HepG2 (cell line): ENCODE measurements around the gene SLC38A9. TPM values are rescaled to one million over a fixed set of nuclear protein-coding genes. Genes with fewer than 3 reads are reported as not detected.

ENCODE experiments used
- ATAC-seq: fragments of 200-7000 bp; cut with Tn5 transposase; 3 replicates; pipeline ENCODE4 v1.9.1; 2020; ENCODE audit warnings: mild to moderate bottlenecking, moderate library complexity
- BruUV-seq: library from RNA; stranded (reverse); fragments of 400-500 nt; replicated peaks from 2 replicates; lab custom pipeline; 2021; lab: Mats Ljungman, UMichigan
- CTCF ChIA-PET: fragments of 300-600 bp; formaldehyde crosslinking; extraction: SDS; loops from one replicate; lab custom pipeline; 2021; ENCODE audit warnings: low total read pairs, inconsistent platforms, low intra/inter-chr PET ratio; lab: Yijun Ruan, JAX
- POLR2A ChIA-PET: fragments of 350-600 bp; sonication (Branson Sonifier 250); formaldehyde crosslinking; loops from one replicate; lab custom pipeline; 2020; ENCODE audit warnings: antibody characterized with exemption, inconsistent platforms; lab: Yijun Ruan, JAX
- DNase-seq: peaks from one replicate; pipeline ENCODE4 v3.0.0-alpha.2; 2015; ENCODE audit warnings: low spot score
- FAIRE-seq: peaks from 3 replicates; lab custom pipeline; 2011; peaks lifted over from hg19 to GRCh38; lab: Jason Lieb, UNC
- H2AFZ ChIP-seq: one replicate; pipeline ENCODE4 v1.6.1; 2011; ENCODE audit warnings: low read length, inconsistent platforms
- H3K27ac ChIP-seq: fragments of 300-600 bp; 3 replicates; pipeline ENCODE4 v1.8.0; 2011; ENCODE audit warnings: mixed run types, mild to moderate bottlenecking, mixed read lengths, low read length, inconsistent platforms; ENCODE audit not compliant: insufficient read depth; ENCODE audit errors: extremely low read length
- H3K27me3 ChIP-seq, 2 experiments: fragments of 200-600 bp in 1 of 2; 2 replicates in 1 of 2; 3 replicates in 1 of 2; pipeline versions ENCODE4 v1.6.0 to v1.8.0; 2011; ENCODE audit warnings: low read length in 2 of 2, mild to moderate bottlenecking in 2 of 2, moderate library complexity in 2 of 2, inconsistent platforms in 1 of 2; ENCODE audit not compliant: insufficient read depth in 2 of 2, control insufficient read depth in 1 of 2
- H3K36me3 ChIP-seq, 2 experiments: fragments of 200-600 bp in 1 of 2; replicated peaks in 1 of 2; 2 replicates in 1 of 2; 3 replicates in 1 of 2; pipeline versions ENCODE4 v1.5.1 to v1.8.0; 2011; ENCODE audit warnings: low read length in 2 of 2, inconsistent platforms in 1 of 2; ENCODE audit not compliant: insufficient read depth in 2 of 2, control insufficient read depth in 1 of 2
- H3K4me1 ChIP-seq: 2 replicates; pipeline ENCODE4 v1.5.1; 2012; ENCODE audit warnings: low read length, inconsistent platforms; ENCODE audit not compliant: insufficient read depth
- H3K4me2 ChIP-seq: 2 replicates; pipeline ENCODE4 v1.6.0; 2011; ENCODE audit warnings: low read depth, low read length, inconsistent platforms
- H3K4me3 ChIP-seq, 3 experiments: fragments of 200-600 bp in 1 of 3; sonication (generic), shearing (Covaris generic) in 1 of 3; replicated peaks in 1 of 3; 2 replicates each; pipeline ENCODE4 v1.5.1; 2011 to 2016; ENCODE audit warnings: low read length in 3 of 3, inconsistent platforms in 2 of 3, low read depth in 2 of 3, mild to moderate bottlenecking in 2 of 3, control low read depth in 1 of 3, mixed read lengths in 1 of 3; ENCODE audit not compliant: insufficient read depth in 1 of 3
- H3K79me2 ChIP-seq: one replicate; pipeline ENCODE4 v1.6.1; 2011; ENCODE audit warnings: low read length, inconsistent platforms; ENCODE audit not compliant: insufficient read depth
- H3K9ac ChIP-seq: 2 replicates; pipeline ENCODE4 v1.6.0; 2011; ENCODE audit warnings: mild to moderate bottlenecking, low read depth, low read length, inconsistent platforms; ENCODE audit not compliant: insufficient read depth
- H3K9me3 ChIP-seq: 2 replicates; pipeline ENCODE4 v1.5.1; 2012; ENCODE audit warnings: mild to moderate bottlenecking, low read length
- H4K20me1 ChIP-seq: 2 replicates; pipeline ENCODE4 v1.6.0; 2011; ENCODE audit warnings: inconsistent platforms, mild to moderate bottlenecking, low read length, moderate library complexity; ENCODE audit not compliant: insufficient read depth
- BRF2 ChIP-seq: sonication (generic); formaldehyde crosslinking; IDR thresholded peaks from 2 replicates; pipeline ENCODE4 v1.8.1; 2022; ENCODE audit warnings: mild to moderate bottlenecking, missing genetic modification reagents
- IRF2 ChIP-seq: IDR thresholded peaks from 2 replicates; pipeline ENCODE4 v1.6.1; 2018; ENCODE audit warnings: missing genetic modification reagents, missing compliant biosample characterization
- NR2C2 ChIP-seq: sonication (generic); formaldehyde crosslinking; IDR thresholded peaks from 2 replicates; pipeline ENCODE4 v1.4.0; 2020; ENCODE audit warnings: missing genetic modification reagents, mild to moderate bottlenecking, moderate library complexity, borderline replicate concordance
- PHF5A ChIP-seq: IDR thresholded peaks from one replicate; pipeline ENCODE4 v1.6.1; 2018; ENCODE audit warnings: low read depth, missing genetic modification reagents; ENCODE audit not compliant: unreplicated experiment
- PITX1 ChIP-seq: sonication (generic); formaldehyde crosslinking; IDR thresholded peaks from 2 replicates; pipeline ENCODE4 v1.5.1; 2020; ENCODE audit warnings: mild to moderate bottlenecking, missing genetic modification reagents
- POLR2AphosphoS2 ChIP-seq: IDR thresholded peaks from 2 replicates; pipeline ENCODE4 v1.6.1; 2011; ENCODE audit warnings: low read depth, low read length, improper control_type of control experiment
- USF2 ChIP-seq, 2 experiments: sonication (generic) in 1 of 2; formaldehyde crosslinking in 1 of 2; IDR thresholded peaks; 2 replicates each; pipeline versions ENCODE4 v1.5.1 to v1.6.1; 2011 to 2020; ENCODE audit warnings: borderline replicate concordance in 1 of 2, low read depth in 1 of 2, low read length in 1 of 2, mild to moderate bottlenecking in 1 of 2, missing genetic modification reagents in 1 of 2, moderate library complexity in 1 of 2
- XRCC5 ChIP-seq: fragments of 200-400 bp; formaldehyde crosslinking; optimal IDR thresholded peaks from 2 replicates; pipeline ENCODE3; 2017; ENCODE audit warnings: mild to moderate bottlenecking, low read length
- ZHX2 ChIP-seq, 2 experiments: sonication (generic) in 1 of 2; formaldehyde crosslinking in 1 of 2; IDR thresholded peaks; 2 replicates each; pipeline versions ENCODE4 v1.6.1 to v1.9.0; 2014 to 2022; ENCODE audit warnings: antibody characterized with exemption in 1 of 2, borderline replicate concordance in 1 of 2, inconsistent platforms in 1 of 2, low read depth in 1 of 2, missing genetic modification reagents in 1 of 2
- ZNF513 ChIP-seq: sonication (generic); formaldehyde crosslinking; conservative IDR thresholded peaks from 2 replicates; pipeline ENCODE4 v1.5.0; 2020; ENCODE audit warnings: missing genetic modification reagents
- ZSCAN20 ChIP-seq: sonication (generic); formaldehyde crosslinking; IDR thresholded peaks from 2 replicates; pipeline ENCODE4 v1.4.0; 2020; ENCODE audit warnings: missing genetic modification reagents, mild to moderate bottlenecking, borderline replicate concordance
- WGBS: methylation state at CpG from one replicate; pipeline ENCODE4 v1.1.6; 2017; ENCODE audit warnings: low lambda C conversion rate; 5-methylcytosine and 5-hydroxymethylcytosine counted together
- in situ Hi-C: cut with HindIII; loops from 2 replicates; pipeline ENCODE4 v1.10.0; 2017; ENCODE audit warnings: low pct_unique_long_range_greater_than_20kb; ENCODE audit not compliant: extremely low pct_ligation_motif_present
- intact Hi-C: fragments of 100-400 bp; cut with micrococcal nuclease; formaldehyde crosslinking; loops from one replicate; pipeline ENCODE4 v1.10.0; 2022; ENCODE audit not compliant: unreplicated experiment
- polyA plus RNA-seq, 8 experiments: library from polyadenylated mRNA; depleted of rRNA in 3 of 8; stranded (reverse) in 7 of 8; unstranded in 1 of 8; fragments of >200 nt; fragmentation: Illumina TruSeq in 4 of 8; extraction: Trizol in 4 of 8; gene quantifications; 2 replicates each; pipeline versions ENCODE4 v1.2.1 to v1.2.3, GENCODE V29; 2011 to 2016; ENCODE audit warnings: low read depth in 4 of 8, missing spikeins in 1 of 8, mixed read lengths in 1 of 8; ENCODE audit not compliant: insufficient read depth in 1 of 8
- total RNA-seq, 5 experiments: library from RNA; depleted of rRNA; stranded (reverse); fragments of >200 nt; fragmentation: Illumina TruSeq; extraction: Trizol; gene quantifications; 2 replicates each; pipeline ENCODE4 v1.2.3, GENCODE V29; 2016; ENCODE audit warnings: low read depth in 1 of 5

SLC38A9 gene
- total and polyA plus RNA-seq, 2 of the 13 experiments (the other 11 are each of a cell fraction or from before 2014, with no cell fraction given) = 19.3 to 36.0 TPM

- no peak for DNase-seq
- in situ Hi-C loops = no loop called here
- TF ChIP-seq PHF5A (CRISPR knock-in tag) = no peak
- no peak for TF ChIP-seq BRF2
- no peak for TF ChIP-seq ZHX2 (IDR thresholded peaks at IDR 0.05; ENCODE audit: low read depth)
- no peak for TF ChIP-seq ZHX2 (CRISPR knock-in tag; IDR thresholded peaks at IDR 0.05; ENCODE audit: borderline replicate concordance)
- TF ChIP-seq PITX1 (CRISPR knock-in tag) = no peak
- no peak for TF ChIP-seq ZNF513 (CRISPR knock-in tag)
- TF ChIP-seq XRCC5 = no peak
- no peak for TF ChIP-seq IRF2
- no peak for TF ChIP-seq POLR2AphosphoS2
- TF ChIP-seq NR2C2 (CRISPR knock-in tag) = no peak
- no peak for TF ChIP-seq ZSCAN20 (CRISPR knock-in tag)
- TF ChIP-seq USF2 (IDR thresholded peaks at IDR 0.05; ENCODE audit: low read depth, low read length) = no peak
- no peak for TF ChIP-seq USF2 (CRISPR knock-in tag; IDR thresholded peaks at IDR 0.05; ENCODE audit: borderline replicate concordance)
Measured at GRCh38 chr5:55582256-55582655, 129.9 kb downstream of the SLC38A9 start.

More at GRCh38 chr5:55582256-55582655, 129.9 kb downstream of the SLC38A9 start:
- no peak overlapping the region for H3K4me2 ChIP-seq
- H4K20me1 ChIP-seq = no peaks in the 10 kb centered on the region
- intact Hi-C loops = no loop called here
- CTCF ChIA-PET = no interaction called here
- 68% methylated on average over 2 of the region's 2 CpGs for WGBS
- H3K36me3 ChIP-seq = no peaks in the 10 kb centered on the region
- no TSS peak for BruUV-seq
- H3K9me3 ChIP-seq = no peaks in the 10 kb centered on the region
- FAIRE-seq = no peak
- no peak overlapping the region for H3K27ac ChIP-seq
- no peak for ATAC-seq
- peaks cover 8% of the 10 kb centered on the region for H3K4me1 ChIP-seq
- POLR2A ChIA-PET = no interaction called here
- H3K9ac ChIP-seq = no peak overlapping the region
- no peak overlapping the region for H2AFZ ChIP-seq
- H3K79me2 ChIP-seq = no peaks in the 10 kb centered on the region
- no peaks in the 10 kb centered on the region for H3K27me3 ChIP-seq
- H3K4me3 ChIP-seq = no peak overlapping the region
